HFF-Myc (cell line): Measurements from ENCODE around the gene TMEM80.

Source experiments
- DNase-seq: peaks from one replicate; pipeline ENCODE4 v3.0.0-alpha.2; 2011; ENCODE audit warnings: low read depth; ENCODE audit errors: extremely low read depth
- H3K4me3 ChIP-seq: replicated peaks from 2 replicates; pipeline ENCODE4 v1.5.1; 2011; ENCODE audit warnings: low read depth, mild to moderate bottlenecking, control low read depth, low read length
- TF ChIP-seq, protein P1 (sequence below): IDR thresholded peaks from 2 replicates; pipeline ENCODE4 v1.5.1; 2012; ENCODE audit warnings: mild to moderate bottlenecking, low read depth, low read length, control low read depth; ENCODE audit errors: missing control alignments

Gene TMEM80

DNA sequence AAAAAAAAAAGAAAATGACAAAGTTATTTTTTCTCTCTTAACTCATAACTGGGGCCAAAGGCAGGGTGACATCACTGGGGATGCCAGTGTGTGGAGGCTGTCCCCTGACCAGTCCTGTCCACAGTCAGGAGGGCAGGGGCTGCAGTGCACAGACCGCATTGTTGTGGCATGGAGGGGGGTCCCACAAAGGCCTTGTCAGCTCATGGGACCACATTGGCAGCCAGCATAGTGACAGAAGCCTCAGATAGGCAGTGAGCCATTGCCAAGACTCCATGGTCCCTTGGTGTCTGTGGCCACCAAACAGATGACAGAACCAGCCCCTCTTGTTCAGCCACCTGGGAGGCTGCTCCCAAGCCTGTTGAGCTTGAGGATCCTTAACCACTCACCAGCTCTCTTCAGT, 4.1 kb downstream of the TMEM80 start:
- TF ChIP-seq, protein P1, sequence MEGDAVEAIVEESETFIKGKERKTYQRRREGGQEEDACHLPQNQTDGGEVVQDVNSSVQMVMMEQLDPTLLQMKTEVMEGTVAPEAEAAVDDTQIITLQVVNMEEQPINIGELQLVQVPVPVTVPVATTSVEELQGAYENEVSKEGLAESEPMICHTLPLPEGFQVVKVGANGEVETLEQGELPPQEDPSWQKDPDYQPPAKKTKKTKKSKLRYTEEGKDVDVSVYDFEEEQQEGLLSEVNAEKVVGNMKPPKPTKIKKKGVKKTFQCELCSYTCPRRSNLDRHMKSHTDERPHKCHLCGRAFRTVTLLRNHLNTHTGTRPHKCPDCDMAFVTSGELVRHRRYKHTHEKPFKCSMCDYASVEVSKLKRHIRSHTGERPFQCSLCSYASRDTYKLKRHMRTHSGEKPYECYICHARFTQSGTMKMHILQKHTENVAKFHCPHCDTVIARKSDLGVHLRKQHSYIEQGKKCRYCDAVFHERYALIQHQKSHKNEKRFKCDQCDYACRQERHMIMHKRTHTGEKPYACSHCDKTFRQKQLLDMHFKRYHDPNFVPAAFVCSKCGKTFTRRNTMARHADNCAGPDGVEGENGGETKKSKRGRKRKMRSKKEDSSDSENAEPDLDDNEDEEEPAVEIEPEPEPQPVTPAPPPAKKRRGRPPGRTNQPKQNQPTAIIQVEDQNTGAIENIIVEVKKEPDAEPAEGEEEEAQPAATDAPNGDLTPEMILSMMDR: no peak
- H3K4me3 ChIP-seq: no peak overlapping the region
- DNase-seq: no peak

DNA sequence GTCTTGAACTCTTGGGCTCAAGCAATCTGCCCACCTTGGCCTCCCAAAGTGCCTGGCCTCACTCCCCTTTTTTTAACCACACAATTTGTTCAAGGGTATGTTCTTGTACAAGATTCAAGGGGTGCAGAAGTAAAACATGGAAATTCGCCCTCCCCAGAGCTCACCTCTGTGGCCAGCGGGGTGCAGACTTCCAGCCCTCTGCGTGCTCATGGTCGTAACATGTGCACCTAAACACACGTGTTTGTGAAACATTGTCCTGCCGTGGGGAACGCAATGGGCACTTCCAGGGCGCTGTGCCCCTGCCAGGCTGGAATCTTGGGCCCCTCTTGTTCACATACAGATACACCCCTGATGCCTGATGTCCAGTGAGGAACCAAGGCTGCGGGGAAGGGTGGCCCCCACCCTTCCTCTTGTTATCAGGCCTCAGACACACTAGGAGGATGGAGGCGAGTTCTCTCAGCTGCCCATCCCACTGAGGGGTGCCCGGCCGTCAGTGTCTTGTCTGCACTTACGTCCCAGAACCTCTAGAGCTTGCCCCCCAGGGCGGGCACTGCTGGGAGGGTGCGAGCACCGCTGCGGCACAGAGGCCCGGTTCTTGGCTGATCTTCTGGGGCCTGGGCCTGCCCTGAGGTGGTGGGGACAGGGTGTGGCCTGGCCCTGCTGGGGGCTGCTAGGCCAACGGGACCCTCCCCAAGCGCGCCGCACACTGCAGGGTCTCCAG, 6.3 kb downstream of the TMEM80 start:
- TF ChIP-seq, protein P1: no peak
- no peak overlapping the region for H3K4me3 ChIP-seq
- DNase-seq: no peak

DNA sequence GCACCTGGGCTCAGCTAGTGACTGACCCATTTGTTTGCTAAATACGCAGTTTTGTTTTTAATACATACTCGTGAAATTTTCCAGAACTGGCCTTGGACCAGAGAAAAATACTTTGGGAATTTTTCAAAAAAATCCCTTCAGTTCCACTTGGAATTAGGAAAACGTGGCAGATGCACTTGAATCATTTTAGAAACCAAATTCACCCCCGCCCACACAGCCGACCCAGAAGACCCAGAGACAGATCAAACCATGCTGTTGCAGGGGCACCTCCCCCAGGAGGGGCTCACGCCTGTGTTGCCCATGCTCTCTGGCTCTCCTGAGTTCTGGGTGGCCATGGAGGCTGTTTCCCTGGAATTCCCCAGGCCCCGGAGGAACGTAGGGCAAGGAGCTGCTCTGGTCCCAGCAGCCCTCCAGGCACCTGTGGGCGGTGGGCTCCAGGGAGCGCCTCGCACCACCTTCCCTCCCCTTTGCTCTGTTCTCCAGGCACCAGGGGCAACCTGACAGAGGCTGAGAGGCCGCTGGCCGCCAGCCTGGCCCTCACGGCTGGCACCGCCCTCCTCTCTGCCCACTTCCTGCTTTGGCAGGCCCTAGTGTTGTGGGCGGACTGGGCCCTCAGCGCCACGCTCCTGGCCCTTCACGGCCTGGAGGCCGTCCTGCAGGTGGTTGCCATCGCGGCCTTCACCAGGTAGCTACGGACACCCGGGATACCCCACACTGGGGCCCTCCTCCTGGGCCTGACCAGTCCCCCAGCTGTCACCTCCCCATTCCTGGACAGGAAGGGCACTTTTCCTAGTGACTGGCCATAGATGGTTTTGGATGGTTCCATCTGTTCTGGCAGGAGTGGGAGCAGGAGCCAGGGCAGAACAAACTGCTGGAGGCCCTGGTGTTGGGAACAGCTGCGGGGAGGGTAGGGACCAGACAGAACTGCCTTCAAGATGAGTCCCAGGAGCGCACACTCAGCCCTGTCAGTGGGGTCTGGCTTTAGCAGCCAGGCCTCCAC, 7.1 kb downstream of the TMEM80 start:
- TF ChIP-seq, protein P1: no peak
- no peak for DNase-seq
- no peak overlapping the region for H3K4me3 ChIP-seq

DNA sequence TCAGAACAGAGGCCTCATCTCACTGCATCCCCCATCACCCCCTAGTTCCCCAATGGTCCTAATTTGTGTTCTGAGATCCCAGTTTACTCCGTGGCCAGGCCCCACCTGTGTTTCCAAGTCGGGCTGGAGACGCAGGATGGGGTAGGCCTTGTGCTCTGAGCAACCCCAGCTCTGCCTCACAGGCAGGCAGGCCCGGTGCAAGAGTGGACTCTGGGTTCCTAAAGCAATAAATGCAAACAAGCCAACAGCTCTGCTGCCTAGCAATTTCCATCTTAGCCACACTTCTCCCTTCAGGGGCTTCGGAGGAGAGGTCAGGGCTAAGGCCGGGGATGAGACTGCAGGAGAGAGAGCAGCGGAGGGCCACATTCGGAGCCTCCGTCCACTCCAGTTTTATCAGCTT, 7.9 kb downstream of the TMEM80 start:
- H3K4me3 ChIP-seq: no peak overlapping the region
- TF ChIP-seq, protein P1: no peak
- no peak for DNase-seq

DNA sequence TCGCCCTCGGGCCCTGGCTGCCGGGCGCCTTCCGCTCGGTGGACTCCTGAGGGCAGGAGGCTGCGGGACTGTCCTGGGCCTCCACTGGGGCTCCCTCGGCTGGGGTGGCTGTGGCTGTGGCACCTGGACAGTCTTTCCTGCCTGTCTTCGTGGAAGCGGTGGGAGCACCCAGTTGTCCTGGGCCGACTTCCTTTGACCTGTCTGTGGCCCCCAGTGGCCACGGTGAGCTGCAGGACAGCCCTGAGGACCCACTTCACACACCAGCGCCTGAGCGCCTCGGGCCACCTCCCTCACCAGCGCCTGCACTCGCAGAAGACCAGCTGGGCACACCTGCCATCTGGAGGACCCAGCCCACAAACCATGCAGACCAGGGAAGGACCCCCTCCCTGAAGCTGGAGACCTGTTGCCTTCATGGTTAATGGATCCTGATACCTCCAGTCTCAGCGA, 8.6 kb downstream of the TMEM80 start:
- H3K4me3 ChIP-seq: no peak overlapping the region
- DNase-seq: no peak
- TF ChIP-seq, protein P1: no peak

DNA sequence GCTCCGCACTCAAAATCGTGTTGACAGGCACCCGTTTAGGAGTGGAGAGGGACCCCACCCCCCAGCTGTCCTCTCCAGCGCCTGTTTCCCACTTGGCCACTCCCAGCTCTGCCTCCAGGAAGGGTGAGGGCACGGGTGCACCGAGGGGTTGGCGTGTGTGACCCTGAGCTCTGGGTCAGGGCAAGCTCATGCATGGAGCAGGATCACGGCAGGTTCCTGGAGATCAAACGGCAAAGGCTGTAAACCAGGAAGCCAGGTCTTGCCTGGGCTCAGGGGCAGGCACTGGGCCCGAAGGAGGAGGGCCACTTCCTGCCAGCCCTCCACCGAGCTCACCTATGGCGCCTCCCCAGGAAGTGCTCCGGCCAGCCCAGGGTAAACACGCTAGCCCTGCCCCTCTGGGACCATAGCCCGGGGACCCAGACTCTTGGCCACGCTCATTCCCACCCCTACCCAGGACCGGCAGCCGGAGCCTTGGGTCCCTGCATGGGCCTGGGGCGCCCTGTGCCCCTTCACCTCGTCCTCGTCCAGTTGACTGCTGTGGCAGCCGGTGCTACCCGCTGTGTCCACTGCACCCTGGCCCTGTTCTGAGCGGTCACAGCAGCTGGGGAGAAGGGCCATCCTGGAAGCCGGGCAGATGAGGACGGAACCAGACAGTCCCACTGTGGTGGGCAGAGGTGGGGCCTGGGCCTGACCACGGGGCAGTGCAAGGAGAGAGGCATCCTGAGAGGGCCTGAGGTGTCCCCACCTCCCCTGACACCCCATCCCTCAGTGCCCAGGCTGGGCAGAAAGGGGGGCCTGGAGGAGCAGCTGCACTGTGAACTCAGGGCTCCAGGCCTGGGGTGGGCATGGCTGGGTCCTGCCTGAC, 9.4 kb downstream of the TMEM80 start:
- H3K4me3 ChIP-seq: peak overlapping the region; percentile 56
- TF ChIP-seq, protein P1: no peak
- DNase-seq: no peak
